ENCODE measurements around the gene MAP1S.

MAP1S gene

GRCh38 chr19:17737690-17738153 is 18.4 kb downstream of the MAP1S start:
- DNase-seq = no peak

DNA sequence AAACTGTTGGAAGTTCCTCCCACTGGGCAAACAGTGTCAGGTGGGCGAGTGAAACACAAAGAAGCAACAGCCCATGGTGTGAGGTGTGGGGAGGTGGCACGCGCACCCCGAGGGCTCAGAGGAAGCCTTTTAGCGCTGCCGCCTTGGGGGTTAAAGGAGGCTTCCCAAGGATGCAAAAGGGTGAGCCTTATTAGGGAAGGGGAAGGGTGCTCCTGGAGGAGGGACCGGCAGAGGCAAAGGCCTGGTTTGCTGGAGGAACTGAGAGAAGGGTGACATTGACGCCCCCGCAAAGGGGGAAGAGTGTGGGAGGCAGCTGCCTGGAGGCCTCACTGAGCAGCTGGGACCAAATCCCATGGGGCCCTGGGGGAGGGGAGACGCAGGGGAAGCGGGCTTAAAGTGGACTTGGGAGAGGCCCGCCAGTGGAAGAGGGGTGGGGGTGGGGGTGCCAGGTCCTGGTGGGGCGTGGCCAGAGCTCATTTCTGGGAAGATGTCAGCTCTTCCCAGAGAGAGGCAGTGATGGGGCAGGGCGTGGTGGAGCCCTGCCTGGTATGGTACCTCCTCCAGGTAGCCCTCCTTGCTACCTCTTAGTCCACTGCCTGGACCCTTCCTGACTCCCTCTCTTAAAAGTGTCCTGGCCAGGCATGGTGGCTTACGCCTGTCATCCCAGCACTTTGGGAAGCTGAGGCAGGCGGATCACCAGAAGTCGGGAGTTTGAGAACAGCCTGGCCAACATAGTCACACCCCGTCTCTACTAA is 20.0 kb downstream of the MAP1S start:
- DNase-seq = no peak

DNA sequence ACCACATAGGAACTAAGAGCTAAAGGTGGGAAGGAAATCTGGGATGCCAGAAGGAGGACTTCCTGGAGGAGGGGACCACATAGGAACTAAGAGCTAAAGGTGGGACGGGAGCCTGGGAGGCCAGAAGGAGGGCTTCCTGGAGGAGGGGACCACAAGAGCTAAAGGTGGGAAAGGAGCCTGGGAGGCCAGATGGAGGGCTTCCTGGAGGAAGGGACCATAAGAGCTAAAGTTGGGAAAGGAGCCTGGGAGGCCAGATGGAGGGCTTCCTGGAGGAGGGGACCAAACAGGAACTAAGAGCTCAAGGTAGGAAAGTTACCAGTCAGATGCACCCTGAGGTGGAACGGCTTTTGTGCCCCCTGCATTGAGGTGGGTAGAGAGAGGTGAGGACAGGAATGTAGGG is 22.2 kb downstream of the MAP1S start:
- DNase-seq = no peak

DNA sequence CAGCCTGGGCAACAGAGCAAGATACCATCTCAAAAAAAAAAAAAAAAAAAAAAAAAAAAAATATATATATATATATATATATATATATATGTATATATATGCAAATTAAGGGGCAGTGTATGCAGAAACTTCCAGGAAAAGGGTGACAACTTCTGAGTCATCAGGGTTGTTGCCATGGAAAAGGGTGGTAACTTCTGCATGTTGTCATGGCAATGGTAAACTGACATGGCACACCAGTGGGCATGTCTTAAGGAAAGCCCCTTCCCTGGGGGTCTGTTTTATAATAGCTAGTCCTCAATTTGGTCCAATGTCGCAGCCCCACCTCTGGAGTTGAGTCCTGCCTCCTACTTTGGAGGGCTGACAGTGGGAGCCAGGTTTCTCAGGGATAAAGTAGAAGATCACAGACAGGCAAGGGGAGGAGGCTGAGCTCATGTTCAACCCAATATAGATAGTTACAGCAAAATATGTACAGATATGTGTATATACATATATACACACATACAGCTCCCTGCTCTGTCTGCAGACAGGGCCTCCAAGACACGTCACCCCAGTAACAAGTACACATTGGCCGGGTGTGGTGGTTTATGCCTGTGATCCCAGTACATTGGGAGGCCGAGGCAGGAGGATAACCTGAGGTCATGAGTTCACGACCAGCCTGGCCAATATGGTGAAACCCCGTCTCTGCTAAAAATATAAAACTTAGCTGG is 24.7 kb downstream of the MAP1S start:
- no peak for DNase-seq

- peak; percentile 90 to 96 (median 94) for DNase-seq
These were observed 28.2 kb downstream of the MAP1S start for GRCh38 chr19:17747205-17748098.

DNA sequence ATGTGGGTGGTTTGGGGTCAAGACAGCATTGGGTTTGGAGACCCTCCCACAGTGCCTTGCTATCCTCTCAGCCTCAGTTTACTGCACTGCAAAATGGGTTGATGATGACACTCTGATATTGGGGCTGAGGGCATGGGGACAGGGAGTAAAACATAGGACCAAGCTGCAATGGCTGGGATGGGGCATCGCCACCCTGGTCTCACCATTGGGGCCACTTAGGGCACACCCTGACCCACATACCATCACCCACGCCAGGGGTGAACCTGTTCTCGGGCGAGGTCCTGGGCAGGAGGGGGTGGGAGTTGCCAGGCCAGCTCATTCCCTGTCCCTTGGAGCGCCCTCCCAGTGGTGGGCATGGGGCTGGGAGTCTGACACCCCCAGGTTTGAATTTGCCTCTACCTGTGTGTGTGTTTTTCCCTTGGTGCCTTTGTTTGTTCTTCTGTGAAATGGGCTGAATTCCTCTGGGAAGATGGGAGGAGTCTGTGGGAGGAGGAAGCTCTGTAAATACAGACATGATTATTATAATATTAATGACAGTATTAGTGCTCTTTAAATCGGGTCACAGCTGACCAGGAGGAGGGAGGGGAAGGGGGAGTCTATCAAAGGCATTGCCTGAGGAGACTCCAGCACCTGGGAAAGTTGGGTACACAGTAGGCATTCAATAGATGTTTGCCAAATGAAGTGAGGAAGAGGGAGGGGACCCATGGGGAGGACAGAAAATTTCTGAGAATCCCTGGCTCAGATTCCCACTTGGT is 29.8 kb downstream of the MAP1S start:
- no peak for DNase-seq

- peak in 1 of 5 donors; percentile 49 for DNase-seq
These were observed 30.6 kb downstream of the MAP1S start for GRCh38 chr19:17749912-17750317.

DNA sequence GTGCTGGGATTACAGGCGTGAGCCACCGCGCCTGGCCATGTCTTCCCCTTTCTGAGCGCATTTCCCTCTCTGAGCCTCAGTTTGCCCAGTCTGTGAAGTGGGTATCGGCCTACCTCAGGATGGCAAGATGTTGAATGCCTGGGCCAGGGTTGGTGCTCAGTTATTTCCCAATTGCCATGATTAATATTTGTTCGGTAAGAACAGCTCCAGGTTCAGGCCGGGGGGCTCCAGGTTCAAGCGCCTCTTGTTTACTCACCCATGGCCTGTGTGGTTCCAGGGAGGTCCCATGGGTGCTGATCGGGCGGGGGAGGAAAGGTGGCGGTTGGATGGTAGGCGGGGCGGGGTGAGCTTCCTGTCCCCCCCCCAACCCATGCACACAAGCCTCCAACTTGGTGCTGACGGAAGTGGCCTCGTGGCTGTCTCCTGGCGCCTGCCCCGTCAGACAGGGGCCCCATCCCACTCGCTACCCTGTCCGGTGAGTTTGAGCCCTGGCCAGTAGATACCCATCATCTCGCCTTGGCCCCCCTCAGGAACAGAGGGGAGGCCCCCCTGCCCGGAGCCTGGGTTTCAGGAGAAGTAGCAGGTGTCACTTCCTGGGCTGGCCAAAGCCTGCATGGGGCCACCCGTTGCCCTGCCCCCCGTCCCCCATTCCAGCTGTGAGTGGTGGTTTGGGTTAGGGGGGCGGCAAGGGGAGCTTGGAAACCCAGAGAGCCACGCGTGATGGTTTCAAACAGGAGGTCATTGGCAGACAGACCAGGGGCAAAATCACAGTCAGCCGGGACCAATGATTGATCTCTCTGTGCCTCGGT is 32.0 kb downstream of the MAP1S start, which contains the start of gene FCHO1:
FCHO1 (plus strand) TSS at position 375 of the 809 bp plus-strand sequence. CDS start 3,688 bp downstream, outside the sequence.
- peak; percentile 72 to 91 (median 80) for DNase-seq

- DNase-seq = peak in 1 of 5 donors; percentile 30
These were observed 32.6 kb downstream of the MAP1S start for GRCh38 chr19:17751912-17752273.

- DNase-seq = no peak
These were observed 33.8 kb downstream of the MAP1S start for GRCh38 chr19:17752865-17753639.

DNA sequence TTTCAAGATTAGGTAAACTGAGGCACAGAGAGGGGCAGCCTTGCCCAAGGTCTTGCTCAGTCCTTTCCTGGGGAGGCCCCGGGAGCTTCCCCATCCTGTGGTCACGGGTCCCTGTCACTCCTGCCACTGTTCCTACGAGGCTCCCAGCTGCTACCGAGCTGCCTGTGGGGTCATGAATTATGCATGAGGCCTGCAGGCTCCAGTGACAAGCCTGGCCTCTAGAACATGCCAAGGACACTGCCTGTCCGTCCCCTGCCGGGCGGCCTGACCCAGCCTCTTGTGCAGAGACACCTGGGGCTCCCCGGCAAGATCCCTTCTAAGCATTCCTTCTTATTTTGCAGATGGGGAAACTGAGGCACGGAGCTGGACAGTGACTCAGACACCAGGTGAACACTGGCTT is 34.7 kb downstream of the MAP1S start:
- no peak for DNase-seq

- DNase-seq = no peak
These were observed 35.6 kb downstream of the MAP1S start for GRCh38 chr19:17754634-17755442.

DNA sequence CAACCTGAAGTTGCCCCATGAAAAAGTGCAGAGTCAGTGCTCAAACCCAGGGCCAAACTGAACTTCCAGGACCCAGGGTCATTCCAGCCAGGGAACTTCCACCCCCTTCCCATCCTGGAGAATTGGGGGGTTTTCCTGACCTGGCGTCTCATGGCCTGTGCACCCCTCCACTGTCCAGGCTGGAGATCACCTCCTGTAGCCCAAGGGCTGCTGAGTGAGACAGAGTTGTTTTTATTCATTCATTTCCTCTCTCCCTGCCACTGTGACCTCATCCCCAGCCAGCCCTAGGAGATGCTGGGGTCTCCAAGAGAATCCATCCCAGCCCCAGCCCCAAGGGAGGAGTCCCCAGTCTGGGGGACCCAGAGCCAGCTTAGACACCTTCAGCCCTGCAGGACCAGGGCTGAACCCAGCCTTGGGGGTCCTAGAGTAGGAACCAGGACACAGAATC is 36.2 kb downstream of the MAP1S start:
- no peak for DNase-seq

- DNase-seq = peak in 2 of 5 donors; percentile 25 to 49
These were observed 36.8 kb downstream of the MAP1S start for GRCh38 chr19:17755977-17756670.

DNA sequence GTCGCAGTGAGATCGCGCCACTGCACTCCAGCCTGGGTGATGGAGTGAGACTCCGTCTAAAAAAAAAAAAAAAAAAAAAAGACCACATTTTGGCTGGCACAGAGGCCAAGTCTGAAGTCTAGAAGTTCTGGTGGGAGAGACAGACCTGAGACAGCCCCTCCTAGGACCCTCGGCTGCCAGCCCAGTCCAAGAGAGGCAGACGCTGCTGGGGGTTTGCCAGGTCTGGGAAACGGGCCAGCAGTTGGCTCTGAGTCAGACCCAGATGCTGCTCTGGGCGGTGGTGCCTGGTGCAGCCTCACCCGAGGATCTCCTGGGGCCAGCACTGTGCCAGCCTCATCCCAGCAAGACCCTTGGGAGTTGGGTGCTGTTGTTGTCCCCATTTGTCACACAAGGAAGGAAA is 37.8 kb downstream of the MAP1S start:
- no peak for DNase-seq

GRCh38 chr19:17758515-17758914 is 39.2 kb downstream of the MAP1S start:
- no peak for DNase-seq

- DNase-seq = no peak
These were observed 41.9 kb downstream of the MAP1S start for GRCh38 chr19:17761148-17761547.

DNA sequence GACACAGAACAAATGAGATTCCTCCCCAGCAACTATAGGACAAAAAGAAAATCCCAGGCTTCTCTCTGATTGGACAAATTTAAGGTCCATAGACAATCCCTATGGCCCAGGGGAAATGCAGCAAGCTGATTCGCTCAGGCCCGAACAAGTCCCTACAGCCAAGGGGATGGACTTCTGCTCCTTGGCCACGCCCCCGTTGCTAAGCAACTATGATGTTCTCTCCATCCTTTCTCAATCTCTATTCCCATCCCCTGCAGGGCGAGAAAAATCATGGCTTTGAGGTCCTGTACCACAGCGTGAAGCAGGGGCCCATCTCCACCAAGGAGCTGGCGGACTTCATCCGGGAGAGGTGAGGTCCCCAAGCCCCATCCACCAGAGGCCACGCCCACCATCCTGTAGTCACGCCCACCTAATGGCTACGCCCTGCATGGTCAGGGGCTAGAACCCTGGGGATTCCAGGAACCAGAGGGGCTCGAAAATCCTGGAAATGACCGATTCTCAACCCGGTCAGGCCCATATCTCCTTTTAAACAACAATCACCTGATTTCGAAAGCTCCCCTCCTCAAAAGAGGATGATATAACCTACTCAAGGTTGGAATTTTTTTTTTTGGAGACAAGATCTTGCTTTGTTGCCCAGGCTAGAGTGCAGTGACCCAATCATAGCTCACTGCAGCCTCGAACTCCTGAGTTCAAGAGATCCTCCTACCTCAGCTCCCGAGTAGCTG is 43.4 kb downstream of the MAP1S start:
- DNase-seq = no peak
